GM21825 (cell line): ENCODE results near the gene EXOC6B.

Experiments used
- ATAC-seq: cut with Tn5 transposase; IDR thresholded peaks from one replicate; pipeline ENCODE4 v1.9.1; 2021; ENCODE audit warnings: mild to moderate bottlenecking, moderate library complexity; ENCODE audit not compliant: unreplicated experiment

The EXOC6B gene

DNA sequence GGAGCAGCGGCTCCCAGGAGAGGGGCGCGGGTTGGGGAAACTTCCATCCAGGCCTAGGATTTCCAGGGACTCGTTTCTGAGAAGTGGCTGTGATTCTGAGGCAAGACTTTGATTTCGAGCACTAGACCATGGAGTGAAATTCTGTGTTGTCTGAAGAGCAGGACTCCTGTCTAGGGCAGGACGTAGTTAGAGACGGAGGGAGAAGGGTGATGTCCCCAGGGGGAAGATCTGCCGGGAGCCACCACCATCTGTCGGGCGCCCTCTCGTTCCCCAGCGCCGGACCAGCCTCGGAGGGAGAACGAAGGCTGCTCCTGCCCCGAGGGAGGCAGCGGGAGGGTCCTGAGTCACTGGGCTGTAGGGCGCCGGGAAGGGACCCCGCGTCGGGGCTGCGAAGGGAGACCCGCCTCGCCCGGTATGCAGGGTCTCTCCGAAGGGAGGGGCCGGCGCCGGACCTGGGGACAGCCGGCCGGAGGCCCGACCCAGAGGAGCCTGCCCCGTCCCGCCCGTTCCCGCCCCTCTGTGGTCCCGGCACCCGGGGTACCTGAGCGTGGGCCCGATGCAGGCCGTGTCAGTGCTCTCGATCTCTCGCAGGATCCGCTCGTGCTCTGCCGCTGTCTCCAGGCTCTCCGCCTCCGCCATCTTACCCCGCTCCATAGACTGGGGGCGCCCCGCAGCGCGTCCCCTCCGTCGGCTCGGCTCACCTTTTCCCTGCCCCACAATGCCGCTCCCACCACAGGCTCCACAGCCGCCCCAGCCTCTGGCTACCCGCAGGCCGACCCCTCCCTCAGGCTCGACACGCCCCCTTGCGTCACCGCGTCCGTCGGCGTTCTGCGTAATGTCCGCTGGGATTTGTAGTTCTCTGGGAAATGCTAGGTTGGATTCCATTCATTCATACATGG, at the start of gene EXOC6B:
Gene EXOC6B, minus strand, starts transcription at position 777 of the 899 bp plus-strand sequence.
- ATAC-seq: peak; percentile 98

DNA sequence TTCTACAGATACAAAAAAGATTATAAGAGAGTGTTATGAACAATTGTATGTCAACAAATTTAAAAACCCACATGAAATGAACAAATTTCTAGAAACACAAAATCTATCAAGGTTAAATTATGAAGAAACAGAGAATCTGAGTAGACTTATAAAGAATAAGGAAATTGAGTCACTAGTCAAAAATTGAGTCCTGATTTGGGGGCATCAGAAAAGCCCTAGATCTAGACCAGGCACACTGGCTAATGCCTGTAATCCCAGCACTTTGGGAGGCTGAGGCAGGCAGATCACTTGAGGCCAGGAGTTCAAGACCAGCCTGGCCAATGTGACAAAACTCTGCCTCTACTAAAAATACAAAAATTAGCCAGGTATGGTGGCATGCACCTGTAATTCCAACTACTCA, 46.0 kb upstream of the EXOC6B start:
- ATAC-seq: no peak

DNA sequence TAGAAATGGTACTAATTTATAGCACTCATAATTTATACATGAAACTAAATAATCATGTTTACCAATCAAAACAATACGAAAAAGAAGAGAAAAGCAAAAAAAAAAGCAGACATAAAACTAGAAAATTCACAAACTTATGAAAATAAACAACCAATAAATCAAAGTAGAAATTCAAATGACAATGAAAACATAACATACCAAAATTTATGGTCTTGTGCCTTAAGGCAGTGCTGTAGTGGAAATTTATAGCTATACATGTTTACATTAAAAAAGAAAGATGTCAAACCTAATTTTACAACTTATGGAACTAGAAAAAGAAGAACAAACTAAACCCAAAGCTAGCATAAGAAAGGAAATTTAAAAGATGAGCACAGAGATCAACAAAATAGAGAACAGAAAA, 45.2 kb upstream of the EXOC6B start:
- ATAC-seq: no peak

DNA sequence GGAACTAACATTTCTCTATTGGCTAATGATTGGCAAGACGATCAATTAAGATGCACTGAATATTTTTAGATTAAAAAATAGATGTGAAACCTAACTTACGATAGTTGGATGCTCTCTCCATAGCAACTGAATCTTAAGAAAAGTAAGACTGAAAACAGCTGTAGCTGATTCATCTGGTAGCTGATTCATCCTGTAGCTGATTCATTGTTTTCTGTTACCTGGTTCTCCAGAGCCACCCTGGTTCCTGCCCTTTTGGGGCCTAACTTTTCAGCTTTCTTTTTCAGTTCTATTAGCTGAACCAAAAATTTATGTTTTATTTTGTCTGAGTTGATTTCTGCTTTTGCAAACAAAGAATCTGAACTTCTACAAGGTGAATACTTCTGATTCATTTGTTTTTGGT, 38.7 kb upstream of the EXOC6B start:
- ATAC-seq: peak; percentile 46

DNA sequence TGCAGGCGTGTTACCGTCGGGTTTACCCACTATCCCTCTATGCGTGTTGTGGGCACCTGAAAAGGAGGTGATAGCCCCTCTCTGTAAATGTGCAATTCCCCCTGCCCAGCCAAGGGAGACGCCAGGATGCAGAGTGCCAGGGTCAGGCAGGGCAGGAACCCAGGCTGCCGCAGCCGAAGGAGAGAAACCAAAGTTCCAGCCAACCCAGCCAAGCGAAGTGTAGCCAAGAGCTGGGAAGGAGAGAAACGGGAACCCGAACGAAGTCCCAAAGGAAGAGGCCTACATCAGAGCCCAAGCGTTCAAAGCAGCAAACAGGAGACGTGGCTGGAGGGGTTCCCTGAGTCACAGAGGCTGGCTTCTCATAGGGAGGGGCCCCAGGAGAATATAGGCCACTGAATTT, 37.2 kb upstream of the EXOC6B start:
- ATAC-seq: no peak

DNA sequence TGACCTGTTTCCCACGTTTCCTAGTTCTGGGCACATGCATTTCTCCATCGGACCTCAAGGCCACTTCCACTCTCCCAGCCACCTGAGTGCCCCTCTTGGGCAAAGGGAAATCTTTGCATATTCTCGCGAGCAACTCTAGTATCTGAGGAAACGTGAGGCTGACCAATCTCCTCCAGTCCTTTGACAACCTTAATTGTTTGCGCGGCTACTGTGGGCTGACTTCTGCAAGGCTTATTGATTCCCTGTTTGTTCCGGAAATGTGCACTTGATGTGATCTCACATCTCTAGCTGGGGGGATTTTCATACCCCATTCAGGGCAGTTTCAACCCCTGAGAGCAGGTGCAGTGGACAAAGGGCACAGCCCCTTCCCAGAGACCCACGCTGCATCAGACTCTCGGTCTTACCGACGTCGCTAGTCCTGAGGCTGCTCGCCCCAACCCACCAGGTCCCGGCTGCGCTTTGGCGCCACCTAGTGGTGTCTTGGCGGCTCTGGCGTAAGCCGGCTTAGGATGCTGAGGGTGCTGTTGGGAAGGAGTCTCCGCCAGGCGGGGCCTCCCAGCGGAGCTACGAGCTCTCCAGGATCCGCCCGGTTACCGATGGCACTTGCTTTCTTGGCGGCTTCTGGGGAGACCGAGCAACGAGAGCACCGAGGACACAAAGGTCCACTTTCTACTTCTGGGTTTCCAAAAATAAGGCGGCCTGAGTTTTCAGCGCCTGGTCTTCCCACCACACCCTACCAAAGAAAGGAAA, 36.6 kb upstream of the EXOC6B start:
- peak; percentile 90 for ATAC-seq

DNA sequence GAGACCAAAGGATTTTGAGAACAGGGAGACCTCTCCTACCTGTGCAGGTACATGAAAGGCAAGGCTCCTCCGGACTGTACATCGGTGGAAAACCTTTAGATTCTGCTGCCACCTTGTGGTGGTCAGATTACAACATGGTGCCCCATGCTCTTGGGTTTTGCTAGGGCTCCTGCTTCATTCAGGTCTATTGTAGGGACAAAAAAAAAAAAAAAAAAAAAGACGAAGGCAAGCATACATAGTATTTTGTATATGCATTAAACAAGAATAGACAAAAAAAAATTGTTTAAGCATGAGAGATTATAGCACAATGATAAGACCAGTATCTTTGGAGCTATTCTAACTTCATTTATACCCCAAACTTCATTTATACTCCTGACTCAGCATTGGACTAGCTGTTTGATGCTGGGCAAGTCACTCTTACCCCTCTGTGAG, 34.0 kb upstream of the EXOC6B start:
- ATAC-seq: peak; percentile 65

DNA sequence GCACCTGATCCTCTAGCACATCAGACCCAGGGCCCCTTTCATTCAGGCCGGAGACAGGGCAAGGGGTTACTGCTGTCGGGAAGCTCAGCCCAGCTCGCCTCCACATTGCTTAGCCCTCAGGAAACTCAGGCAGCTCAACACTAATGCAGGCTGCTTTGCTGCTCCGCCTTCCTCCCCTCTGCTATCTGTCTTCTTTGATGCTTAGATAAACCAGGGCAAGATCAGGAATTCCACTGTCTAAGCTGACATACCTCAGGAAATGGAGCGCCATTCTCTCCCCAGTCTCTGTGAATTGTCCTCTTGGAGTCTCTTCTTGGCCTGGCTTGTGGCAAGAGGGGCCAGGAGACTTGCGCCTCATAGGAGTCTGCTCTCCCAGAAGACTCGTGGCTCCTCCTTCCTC, 25.5 kb upstream of the EXOC6B start:
- ATAC-seq: no peak

DNA sequence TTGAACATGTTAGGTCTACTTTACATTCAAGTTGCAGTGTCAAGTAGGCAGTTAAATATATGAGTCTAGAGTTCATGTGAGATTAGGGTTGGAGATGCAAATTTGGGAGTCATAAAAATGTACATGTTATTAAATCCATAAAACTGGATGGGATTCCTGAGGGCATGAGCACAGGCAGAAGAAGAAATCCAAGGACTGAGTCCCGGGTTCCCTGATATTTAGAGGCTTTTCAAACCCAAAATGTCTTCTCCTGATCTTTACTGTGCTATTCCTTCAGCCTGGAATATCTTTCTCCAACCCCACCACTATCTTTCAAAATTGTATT, 23.3 kb upstream of the EXOC6B start:
- no peak for ATAC-seq

DNA sequence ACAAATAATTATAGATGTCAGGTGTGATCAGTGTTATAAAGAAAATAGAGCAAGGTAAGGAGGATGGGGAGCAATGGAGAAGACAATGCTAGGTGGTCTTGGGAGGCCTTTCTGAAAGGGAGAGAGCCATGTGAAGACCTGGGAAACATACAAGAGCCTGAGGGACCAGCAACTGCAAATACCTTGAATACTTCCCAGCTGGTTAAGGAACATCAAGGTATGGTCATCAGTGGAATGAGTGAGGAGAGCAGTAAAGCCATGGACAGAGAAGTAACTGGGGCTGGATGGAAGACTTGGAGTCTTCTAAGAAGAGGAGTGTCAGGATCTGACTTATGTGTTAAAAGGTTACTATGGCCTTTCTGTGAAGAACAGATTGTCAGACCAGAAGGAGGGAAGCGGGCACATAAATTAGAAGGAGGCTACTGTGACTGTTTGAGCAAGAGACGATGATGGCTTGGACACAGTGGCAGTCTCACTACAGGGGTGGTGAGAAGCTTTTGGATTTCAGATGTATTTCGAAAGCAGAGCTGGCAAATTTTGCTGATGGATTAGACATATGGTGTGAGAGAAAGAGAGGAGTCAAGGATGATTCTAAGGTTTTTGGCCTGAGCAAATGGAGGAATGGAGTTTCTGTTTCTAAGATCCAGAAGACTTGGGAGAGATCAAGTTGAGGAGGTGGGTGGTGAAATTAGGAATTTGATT, 22.8 kb upstream of the EXOC6B start:
- ATAC-seq: no peak

DNA sequence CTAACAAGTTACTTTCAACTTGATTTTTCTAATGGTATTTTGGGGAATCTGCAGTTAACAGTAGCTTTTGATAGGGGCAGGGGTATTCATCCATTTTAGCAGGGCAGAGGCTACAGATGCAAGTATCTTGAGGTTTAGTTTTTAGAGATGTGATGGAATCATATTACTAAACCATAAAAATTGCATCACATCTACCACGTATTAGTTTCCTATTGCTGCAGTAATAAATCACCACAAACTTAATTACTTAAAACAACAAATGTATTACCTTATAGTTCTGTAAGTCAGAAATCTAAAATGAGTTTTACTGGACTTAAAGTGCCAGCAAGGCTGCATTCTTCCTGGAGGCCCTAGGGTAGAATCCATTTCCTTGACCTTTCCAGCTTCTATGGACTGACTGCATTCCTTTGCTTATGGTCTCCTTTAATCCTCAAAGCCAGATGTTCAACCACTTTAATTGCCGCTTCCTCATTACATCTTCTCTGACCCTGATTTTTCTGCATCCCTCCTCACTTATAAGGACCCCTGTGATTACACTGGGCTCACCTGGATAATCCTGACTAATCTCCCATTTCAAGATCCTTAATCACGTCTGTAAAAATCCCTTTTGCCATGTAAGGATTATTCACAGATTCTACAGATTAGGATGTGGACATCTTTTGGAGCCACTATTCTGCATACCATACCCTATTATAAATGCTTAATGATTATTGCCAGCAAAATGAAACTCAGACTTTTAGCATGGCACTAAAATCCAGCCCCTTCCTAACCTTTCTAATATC, 21.9 kb upstream of the EXOC6B start:
- no peak for ATAC-seq

DNA sequence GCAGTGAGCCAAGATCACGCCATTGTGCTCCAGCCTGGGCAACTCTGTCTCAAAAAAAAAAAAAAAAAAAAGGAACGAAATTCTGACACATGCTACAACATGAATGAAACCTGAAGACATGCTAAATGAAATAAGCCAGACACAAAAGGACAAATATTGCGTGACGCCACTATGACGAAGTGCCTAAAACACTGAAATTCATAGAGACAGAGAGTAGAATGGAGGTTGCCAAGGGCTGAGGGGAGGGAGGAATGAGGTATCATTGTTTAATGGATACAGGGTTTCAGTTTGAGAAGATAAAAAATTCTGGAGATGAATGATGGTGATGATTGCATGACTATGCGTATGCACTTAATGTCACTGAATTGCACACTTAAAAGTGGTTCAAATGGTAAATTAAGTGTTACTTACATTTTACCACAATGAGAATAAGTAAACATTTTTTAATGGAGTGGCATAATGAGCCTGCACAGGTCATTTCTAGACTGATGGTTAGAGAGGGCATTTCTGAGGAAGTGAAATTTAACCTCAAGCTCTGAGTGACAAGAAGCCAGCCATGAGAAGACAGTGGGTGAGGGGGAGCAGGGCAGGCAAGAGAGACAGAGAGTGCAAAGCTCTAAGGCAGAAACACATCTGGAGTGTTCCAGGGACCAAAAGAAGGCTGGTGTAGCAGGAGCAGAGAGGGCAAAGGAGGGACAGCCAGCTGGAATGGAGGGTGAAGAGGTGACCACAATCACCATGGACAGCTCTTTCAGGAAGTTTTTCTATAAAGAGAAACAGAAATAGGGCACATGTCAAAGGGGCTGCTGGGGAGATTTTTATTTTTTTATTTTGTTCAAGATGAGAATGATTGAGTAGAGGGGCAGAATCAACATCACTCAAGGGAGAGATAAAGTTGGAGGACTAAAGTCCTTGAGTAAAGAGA, 20.6 kb upstream of the EXOC6B start:
- peak; percentile 90 for ATAC-seq

DNA sequence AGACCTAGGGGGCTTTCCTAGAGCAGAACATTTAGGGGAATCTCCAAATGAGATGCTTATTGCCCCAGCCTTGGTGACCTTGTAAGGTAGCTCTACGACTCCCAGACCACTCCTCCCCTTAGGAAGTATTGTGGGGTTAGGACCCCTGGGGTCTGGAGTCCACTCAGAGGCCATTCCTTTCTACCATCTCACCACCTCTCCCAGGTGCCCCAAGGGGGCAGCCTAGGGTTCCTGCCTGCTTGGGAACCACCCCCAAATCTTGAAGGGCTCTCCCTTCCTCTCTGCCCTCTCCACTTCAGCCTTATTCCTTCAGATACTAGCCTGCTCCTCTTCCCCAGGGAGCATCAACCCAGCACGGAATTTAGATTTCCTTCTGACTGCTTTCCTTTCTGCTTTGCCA, 17.5 kb upstream of the EXOC6B start:
- no peak for ATAC-seq

DNA sequence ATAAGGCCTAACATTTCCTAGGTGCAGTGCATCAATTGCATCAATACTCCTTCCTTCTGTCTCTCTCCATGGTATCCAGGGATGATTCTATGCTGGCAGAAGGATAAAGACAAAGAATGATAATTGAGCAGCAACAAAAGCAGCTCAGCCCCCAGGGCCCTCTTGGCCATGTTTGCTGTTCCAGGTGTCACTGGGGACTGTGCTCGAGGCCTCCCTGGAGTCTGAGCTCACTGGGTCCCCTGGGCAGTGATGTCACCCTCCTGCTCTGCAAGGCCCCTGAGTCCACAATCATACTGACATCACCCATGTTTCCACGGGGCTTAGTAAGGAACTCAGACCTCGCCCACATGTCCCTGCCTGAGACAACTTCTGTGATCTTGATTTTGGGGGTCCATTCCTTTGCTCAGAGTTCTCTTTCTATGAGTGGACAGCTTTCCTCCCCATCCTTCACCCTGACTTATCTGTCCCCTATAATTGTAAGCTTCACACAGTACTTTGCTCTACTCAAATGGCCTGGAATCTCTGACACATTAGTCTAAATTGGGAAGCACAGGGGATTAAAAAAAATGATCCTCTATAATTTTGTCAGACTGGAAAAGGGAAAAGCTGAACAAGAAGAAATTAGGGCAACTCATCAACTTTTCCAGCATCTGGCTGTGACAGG, 15.8 kb upstream of the EXOC6B start:
- no peak for ATAC-seq

DNA sequence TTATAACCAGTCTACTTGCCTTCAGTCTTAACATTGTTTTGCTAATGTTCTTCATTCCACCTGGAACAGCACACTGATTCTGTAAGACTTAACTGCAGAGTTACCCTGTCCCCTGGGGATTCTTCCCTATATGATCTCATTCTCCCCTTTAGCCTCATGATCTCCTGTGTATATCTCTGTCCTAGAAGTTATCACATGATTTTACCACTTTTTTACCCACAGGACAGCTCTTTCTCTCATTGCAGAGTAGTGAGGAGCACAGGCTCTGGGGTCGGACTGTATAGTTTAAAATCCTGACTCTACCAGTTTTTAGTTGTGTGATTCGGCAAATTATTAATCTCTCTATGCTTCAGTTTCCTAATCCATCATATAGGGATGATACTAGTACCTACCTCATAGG, 14.2 kb upstream of the EXOC6B start:
- no peak for ATAC-seq

DNA sequence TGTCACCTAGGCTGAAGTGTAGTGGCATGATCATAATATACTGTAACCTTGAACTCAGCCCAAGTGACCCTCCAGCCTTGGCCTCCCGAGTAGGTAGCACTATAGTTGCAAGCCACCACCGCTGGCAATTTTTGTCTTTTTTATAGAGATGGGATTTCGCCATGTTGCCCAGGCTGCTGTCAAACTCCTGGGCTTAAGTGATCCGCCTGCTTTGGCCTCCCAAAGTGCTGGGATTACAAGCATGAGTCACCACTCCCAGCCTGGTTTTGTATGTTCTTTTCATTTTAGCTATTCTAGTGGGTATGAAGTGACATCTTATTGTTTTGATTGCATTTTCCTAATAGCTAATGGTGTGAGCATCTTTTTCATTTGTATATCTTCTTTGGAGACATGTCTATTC, 11.3 kb upstream of the EXOC6B start:
- ATAC-seq: no peak

DNA sequence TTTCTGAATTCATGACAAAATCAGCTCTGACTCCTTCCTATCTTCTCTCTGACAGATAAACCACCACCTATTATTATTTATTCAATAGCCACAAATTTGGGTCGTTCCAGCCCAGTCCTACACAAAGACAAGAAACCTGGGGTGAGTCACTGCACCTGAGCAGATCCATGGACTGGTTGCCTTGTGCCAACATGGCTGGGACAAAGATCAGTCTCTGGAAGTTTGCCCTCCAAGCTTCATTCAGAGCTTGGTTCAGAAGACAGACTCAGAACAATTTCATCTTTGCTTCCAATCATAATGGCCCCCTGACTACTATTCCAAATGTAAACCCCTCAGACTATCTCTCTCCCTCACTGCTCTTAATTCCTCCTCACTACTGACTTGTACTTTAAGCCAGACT, 9.6 kb upstream of the EXOC6B start:
- ATAC-seq: no peak

DNA sequence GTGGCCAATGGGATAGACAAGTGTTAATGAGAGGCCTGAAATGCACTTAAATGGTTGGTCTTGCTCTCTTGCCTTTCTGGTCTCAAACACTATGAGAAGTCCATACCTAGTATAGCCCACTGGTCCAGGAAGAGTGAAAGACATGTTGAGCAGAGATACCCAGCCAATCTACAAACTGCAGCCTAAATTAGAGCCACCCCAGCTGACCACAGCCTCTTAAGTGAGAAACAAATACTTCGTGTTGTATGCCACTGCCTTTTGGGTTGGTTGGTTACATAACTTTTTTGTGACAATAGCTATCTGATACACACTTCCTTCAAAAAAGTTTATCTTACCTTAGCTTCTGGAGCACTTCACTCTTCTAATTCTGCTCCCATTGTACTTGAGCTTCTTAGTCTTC, 8.8 kb upstream of the EXOC6B start:
- ATAC-seq: no peak

DNA sequence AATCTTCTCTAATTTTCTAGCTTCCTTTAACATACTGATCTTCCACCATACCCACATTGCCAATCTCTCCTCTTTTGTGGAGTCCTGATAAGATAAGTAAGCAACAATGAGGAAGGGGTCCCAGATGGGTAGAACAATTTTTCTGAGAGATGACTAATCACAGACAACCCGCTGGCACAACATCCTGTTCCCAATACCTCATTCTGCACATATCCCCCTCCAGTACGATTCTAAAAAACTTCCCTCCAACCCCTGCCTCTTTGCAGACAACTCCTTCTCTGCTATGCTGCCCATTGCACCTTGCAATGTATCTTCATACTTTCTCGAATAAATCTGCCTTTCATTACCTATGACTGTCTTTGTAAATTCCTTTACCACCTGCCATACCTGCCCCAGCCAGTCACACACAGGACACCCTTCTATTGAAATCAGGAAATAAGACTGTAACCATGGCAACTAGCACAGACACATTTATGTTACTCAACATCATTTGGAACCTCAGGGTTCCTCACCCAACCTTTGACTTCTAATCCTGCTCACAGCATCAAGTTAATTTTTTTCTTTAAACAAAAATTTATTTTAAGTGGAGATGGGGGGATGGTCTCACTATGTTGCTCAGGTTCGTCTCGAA, 7.4 kb upstream of the EXOC6B start:
- no peak for ATAC-seq
